ENCODE data around the gene MGAT3. TPM values are rescaled to one million over a fixed set of nuclear protein-coding genes. Genes with fewer than 3 reads are reported as not detected.

The MGAT3 gene
- total and polyA plus RNA-seq, 2 donors from 2014 or later = 2.7 to 5.4 TPM

GRCh38 chr22:39472570-39473556 lies 16.1 kb downstream of the MGAT3 start:
- FAIRE-seq = no peak
- Histone ChIP-seq H3K9me3 (ENCODE audit: control insufficient read depth in 2 of 3, insufficient read depth in 1 of 3, low read length in 3 of 3) (no peaks in the 10 kb centered on the region), H3K27ac (ENCODE audit: low read depth in 2 of 2, low read length in 2 of 2) (peak overlapping the region; percentile 11 to 76), H3K4me3 (ENCODE audit: low read length in 3 of 3) (no peak overlapping the region), H3K27me3 (ENCODE audit: control insufficient read depth, insufficient read depth, low read length) (no peaks in the 10 kb centered on the region), H3K36me3 (ENCODE audit: control insufficient read depth in 2 of 3, insufficient read depth in 3 of 3, low read length in 3 of 3) (peaks cover 0 to 2% (median 0%) of the 10 kb centered on the region in 3 donors), H3K9ac (ENCODE audit: low read length in 3 of 3) (peak overlapping the region in 1 of 3 donors; percentile 26), H3K4me1 (ENCODE audit: control insufficient read depth in 2 of 3, insufficient read depth in 2 of 3, low read depth in 1 of 3, low read length in 3 of 3) (peaks cover 5 to 38% (median 31%) of the 10 kb centered on the region in 3 donors)
- no peak for TF ChIP-seq CTCF (IDR thresholded peaks at IDR 0.05; ENCODE audit: borderline replicate concordance, extremely low read depth, insufficient read depth)
- intact Hi-C loops (cut with DNase I) = no loop called here
- DNase-seq = no peak

GRCh38 chr22:39473851-39474250 lies 17.0 kb downstream of the MGAT3 start:
- intact Hi-C loops (cut with DNase I) = no loop called here
- H3K9me3 ChIP-seq (ENCODE audit: control insufficient read depth in 2 of 3, insufficient read depth in 1 of 3, low read length in 3 of 3) = no peaks in the 10 kb centered on the region
- H3K36me3 ChIP-seq (ENCODE audit: control insufficient read depth in 2 of 3, insufficient read depth in 3 of 3, low read length in 3 of 3) = peaks cover 0 to 2% (median 0%) of the 10 kb centered on the region in 3 donors
- no peaks in the 10 kb centered on the region for H3K27me3 ChIP-seq (ENCODE audit: control insufficient read depth, insufficient read depth, low read length)
- FAIRE-seq (no peak), DNase-seq (no peak)
- H3K9ac ChIP-seq (ENCODE audit: low read length in 3 of 3) = no peak overlapping the region
- no peak overlapping the region for H3K4me3 ChIP-seq (ENCODE audit: low read length in 3 of 3)
- H3K4me1 ChIP-seq (ENCODE audit: control insufficient read depth in 2 of 3, insufficient read depth in 2 of 3, low read depth in 1 of 3, low read length in 3 of 3) = peaks cover 5 to 32% (median 24%) of the 10 kb centered on the region in 3 donors
- no peak overlapping the region for H3K27ac ChIP-seq (ENCODE audit: low read depth in 2 of 2, low read length in 2 of 2)
- no peak for TF ChIP-seq CTCF (IDR thresholded peaks at IDR 0.05; ENCODE audit: borderline replicate concordance, extremely low read depth, insufficient read depth)

- DNase-seq = peak in 1 of 5 donors; percentile 59
- peaks cover 0 to 2% (median 0%) of the 10 kb centered on the region in 3 donors for H3K36me3 ChIP-seq (ENCODE audit: control insufficient read depth in 2 of 3, insufficient read depth in 3 of 3, low read length in 3 of 3)
- no peak for TF ChIP-seq CTCF (IDR thresholded peaks at IDR 0.05; ENCODE audit: borderline replicate concordance, extremely low read depth, insufficient read depth)
- H3K9ac ChIP-seq (ENCODE audit: low read length in 3 of 3) = no peak overlapping the region
- no peak overlapping the region for H3K4me3 ChIP-seq (ENCODE audit: low read length in 3 of 3)
- no peaks in the 10 kb centered on the region for H3K9me3 ChIP-seq (ENCODE audit: control insufficient read depth in 2 of 3, insufficient read depth in 1 of 3, low read length in 3 of 3)
- H3K27ac ChIP-seq (ENCODE audit: low read depth in 2 of 2, low read length in 2 of 2) = no peak overlapping the region
- peaks cover 5 to 32% (median 24%) of the 10 kb centered on the region in 3 donors for H3K4me1 ChIP-seq (ENCODE audit: control insufficient read depth in 2 of 3, insufficient read depth in 2 of 3, low read depth in 1 of 3, low read length in 3 of 3)
- no peaks in the 10 kb centered on the region for H3K27me3 ChIP-seq (ENCODE audit: control insufficient read depth, insufficient read depth, low read length)
- intact Hi-C loops (cut with DNase I) = no loop called here
- no peak for FAIRE-seq
These were observed 17.7 kb downstream of the MGAT3 start for GRCh38 chr22:39474351-39475111.

Data from kidney (tissue), 14 donors.